Putamen (tissue), 1 donor: ENCODE measurements around the gene VWA8.
"Not testable (repeated sequence)": the region's sequence is repeated elsewhere in the genome, so short reads cannot be mapped to it uniquely, and the experiment has no call there.

Source experiments
- DNase-seq: peaks from one replicate; pipeline ENCODE4 v3.0.0-alpha.2; 2016; ENCODE audit warnings: low spot score

The VWA8 gene

GRCh38 chr13:41580345-41580744, 380.6 kb downstream of the VWA8 start:
- DNase-seq: peak; percentile 28

DNA sequence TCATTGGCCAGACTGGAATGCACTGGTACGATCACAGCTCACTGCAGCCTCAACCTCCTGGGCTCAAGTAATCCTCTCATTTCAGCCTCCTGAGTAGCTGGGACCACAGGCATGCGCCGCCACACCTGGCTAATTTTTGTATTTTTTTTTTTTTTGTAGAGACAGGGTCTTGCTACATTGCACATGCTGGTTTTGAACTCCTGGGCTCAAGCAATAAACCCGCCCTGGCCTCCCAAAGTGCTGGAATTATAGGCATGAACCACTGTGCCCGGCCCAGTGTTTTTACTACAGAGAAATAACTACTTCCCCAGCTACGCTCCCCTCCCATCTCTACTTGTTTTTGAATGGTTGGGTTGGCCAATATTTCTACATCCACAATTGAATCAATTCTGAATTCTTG, 381.0 kb downstream of the VWA8 start:
- DNase-seq: no peak

DNA sequence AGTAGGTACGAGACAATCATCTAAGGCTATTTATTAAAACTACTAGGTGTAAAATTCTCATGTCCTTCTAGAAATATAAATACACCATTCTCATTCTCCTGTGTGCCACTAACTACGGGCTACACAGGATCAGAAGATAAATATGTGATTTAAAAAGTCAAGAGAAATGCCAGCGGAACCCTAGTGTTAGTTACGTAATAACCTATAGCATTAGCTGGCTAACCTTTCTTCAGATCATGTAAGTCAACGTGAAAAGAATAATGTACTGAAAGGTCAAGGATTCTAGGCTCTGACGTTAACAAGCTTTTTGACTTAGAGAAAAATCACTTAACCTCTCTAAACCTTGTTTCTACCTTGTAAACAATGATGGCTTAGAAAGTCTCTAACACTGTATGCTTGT, 381.7 kb downstream of the VWA8 start:
- DNase-seq: no peak

DNA sequence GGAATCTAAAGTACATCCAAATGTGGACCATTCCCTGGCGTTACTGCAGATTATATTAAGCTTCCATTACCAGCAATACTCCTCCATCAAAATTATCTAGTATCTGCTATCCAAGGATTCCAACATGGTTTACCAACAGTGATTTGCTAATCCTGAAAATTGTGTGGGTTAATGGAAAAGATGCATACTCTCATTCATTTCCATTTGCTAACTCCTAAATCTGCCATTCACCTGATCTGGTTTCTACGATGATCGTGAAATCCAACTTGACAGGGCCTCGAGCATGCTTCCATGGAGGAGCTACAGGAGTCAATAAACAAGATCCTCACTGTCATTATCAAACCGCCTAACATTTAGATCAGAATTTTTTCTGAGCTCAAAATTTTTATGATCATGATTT, 382.5 kb downstream of the VWA8 start:
- DNase-seq: no peak

DNA sequence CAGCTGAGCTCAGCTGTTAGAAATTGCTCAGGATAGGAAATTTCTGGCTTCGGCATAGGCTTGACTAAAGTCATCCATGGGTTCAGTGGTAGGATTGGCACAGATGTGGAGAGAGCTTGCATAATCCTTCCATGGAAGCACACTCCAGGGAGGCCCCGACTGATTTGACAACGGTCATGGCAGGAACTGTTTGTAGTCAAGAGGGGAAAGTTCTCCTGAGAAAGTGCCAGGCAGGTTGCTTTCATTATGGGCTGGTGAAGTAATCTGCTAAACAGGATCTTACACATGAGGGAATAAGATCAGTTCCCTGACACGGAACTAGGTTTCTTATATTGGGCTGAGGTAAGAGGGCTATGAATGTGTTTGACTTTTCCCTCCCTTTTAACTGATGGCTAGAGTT, 383.5 kb downstream of the VWA8 start:
- no peak for DNase-seq

- DNase-seq: not testable (repeated sequence)
Measured at GRCh38 chr13:41573640-41574039, 387.3 kb downstream of the VWA8 start.

GRCh38 chr13:41571817-41572340, 389.0 kb downstream of the VWA8 start:
- DNase-seq: not testable (repeated sequence)

- DNase-seq: peak; percentile 65
Measured at GRCh38 chr13:41568972-41569351, 391.9 kb downstream of the VWA8 start.

GRCh38 chr13:41568143-41568971, 392.6 kb downstream of the VWA8 start:
- peak; percentile 49 for DNase-seq

GRCh38 chr13:41567363-41567762, 393.5 kb downstream of the VWA8 start:
- no peak for DNase-seq

GRCh38 chr13:41565846-41566245, 395.1 kb downstream of the VWA8 start:
- no peak for DNase-seq

DNA sequence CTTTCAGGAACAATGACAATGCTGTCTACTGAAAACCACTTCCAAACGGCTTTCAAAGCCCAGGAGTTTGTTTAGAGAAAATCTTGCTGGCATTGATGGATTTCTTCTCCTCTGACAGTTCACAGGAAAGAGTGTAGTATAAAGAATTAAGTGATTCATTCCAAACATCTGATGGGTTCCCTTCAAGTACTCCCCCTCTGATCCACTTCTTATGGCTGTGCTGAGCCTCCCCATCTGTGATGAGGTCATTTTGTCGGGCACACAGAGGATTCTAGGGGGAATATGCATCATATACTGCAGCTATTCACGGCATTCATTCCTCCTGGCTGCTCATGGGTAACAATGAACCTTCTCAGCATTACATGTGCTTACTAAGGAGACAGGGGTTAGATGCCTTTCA, 395.7 kb downstream of the VWA8 start:
- DNase-seq: peak; percentile 80

DNA sequence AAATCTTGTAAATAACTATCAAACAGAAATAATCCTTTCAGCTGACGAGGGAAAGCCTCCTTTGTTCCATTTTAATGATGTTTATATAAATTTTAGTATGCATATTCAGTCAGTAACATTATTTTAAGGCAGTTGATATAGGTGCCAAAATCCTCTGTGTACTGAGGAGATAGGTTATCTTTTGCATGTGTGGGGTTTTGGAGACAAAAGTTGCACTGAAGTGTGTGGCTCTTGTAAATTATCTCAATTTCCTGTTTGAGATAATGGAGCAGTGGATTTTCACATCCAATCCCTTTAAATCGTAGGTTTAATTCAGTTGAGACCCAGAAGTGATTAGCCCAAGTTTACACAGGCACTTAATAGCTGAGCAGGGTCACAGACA, 396.9 kb downstream of the VWA8 start:
- no peak for DNase-seq

DNA sequence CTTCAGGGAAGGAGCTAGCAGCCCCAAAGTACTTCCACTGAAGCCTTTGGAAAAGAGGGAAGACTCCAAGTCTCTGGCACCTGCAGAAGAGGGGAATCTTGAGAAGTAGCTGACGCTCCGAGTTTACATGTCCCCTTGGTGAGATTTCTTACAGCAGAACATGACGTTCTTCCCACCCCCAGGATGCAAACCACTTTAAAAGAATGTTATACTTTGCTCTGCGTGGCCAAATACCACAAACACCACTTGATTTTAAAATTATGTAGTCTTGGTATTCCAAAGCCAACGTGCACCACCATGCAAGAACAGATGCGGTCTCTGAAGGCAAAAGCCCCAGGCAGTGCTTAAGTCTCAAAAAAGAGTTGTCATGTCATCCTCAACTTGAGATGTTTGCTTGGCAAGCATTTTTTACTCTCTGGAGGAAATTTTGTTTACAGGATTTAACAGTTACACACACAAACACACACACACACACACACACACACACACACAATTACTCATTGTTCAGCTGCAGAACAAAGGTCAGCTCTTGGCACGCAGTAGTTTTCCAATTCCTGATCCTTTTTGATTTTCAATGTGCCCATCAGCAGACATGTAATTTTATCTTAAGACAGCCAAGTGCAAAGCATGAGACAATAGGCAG, 397.4 kb downstream of the VWA8 start:
- peak; percentile 79 for DNase-seq

DNA sequence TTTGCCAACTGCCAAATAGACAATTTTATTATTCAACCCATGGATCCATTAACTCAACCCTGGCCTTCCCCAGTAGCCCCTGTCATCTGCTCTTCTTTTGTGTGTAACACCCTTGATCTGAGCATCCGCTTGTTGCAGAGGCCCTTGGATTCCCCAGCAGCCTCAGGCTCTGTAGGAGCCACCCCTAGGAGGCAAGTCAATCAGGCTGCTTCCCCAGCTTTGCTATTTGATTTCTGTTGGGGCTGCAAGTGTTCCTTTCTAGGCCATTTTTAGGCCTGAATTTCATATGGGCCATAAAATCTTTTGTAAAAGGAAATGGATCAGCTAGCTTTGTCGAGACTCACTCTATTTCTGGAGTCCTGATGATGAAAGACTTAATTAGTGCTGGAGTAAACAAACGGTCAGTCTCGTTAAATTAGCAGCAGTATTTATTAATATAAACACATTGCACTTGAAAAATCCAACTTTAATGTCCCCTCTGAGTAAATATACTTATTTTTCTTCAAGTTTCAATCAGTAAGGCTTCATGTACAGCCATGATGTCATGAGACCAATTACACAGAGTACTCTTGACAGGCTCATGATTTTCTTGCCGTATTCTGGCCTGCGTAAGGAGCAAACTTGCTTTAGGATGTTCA, 398.2 kb downstream of the VWA8 start:
- DNase-seq: peak; percentile 70

DNA sequence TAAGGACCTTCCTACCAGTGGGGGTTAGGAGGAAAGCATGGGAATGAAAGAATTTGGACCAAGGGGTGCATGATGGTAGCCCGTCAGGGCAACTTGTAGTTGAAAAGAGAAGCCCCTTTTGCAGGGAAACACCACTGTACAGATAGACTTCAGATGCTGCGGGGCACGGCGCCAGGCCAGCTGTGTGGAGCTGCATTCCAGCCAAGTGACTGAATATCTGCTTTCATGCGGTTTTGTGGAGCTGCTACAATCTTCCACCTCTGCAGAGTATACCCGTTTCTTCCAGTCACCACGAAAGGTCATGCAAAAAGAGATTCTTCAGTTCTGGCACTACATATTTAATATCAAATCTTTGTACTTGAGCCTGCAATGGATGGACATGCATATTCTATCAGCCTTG, 398.8 kb downstream of the VWA8 start:
- DNase-seq: peak; percentile 93

- peak; percentile 43 for DNase-seq
Measured at GRCh38 chr13:41561170-41561569, 399.7 kb downstream of the VWA8 start.

DNA sequence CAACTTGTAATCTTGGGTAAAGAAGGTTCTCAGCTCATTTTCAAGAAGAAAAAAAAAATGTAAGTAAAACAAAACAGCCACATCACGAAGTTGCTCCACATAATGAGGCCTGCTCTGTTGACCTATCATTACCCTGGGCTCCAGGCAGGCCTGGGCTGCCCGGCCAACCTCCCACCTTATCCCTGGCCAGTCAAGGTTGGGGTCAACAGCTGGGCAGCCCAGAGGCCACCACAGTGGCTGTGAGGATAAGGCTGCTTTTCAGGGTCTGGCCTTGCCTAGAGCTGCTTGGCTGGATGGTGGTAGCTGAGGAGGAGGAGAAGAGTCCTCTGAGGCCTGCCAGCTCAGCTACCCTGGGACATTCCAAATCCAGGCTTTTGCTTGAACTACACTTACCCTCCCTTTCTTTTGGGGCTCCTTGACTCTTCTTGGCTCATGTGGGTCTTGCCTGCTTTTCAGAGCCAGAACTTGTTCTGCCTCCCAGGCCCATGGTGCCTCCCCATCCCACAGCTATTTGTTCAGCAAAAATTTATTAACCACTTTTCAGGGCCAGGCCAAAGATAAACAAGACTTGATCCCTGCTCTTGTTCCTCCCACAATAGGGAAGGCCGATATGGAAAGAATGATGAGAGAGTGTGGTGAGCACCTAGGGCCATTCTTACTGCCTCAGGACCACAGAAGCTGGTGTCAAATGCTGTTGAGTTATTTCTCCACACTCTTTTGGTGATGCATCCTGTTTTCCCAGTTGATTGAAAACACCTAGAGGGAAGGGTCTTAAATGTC, 401.9 kb downstream of the VWA8 start:
- DNase-seq: no peak

DNA sequence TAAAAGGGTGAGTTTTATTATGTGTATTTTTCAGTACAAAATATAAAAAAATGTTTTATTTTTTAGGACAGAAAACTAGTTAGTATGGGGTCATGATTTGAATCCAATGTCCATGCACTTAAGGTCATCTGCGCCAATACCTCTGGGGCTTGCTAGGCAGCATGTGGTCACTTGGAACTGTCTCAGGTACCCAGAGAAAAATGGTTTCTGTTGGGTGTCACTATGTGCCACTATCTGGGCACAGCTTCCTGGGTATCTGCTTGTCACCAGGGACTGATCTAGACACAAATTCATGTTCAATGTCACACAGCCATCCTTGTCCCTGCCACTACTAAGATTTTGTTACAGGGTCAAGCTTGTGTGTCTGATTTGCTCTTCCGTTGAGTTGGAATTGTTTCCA, 403.2 kb downstream of the VWA8 start:
- DNase-seq: no peak

GRCh38 chr13:41554626-41555386, 406.1 kb downstream of the VWA8 start:
- no peak for DNase-seq

DNA sequence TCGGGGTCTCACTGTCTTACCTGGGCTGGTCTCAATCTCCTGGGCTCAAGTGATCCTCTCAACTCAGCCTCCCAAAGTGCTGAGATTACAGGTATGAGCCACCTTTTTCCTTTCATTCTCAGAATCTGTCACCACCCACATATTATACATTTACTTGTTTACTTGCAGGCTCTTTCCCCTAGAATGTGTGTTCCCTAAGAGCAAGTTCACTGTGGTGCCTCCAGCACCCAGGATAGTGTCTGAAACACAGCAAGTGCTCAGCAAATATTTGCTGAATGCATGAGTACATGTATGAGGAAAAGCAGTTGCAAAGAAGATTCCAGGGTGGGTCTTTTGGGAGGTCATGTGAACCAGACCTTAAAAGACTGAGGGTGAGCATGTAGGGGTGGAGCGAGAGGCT, 406.7 kb downstream of the VWA8 start:
- no peak for DNase-seq
